Mesendoderm (in vitro differentiated cells): Measurements from ENCODE around the gene IP6K2.
A peak's percentile ranks its signal among the peaks of the same experiment; 100 is the strongest.

Experiments used
- DNase-seq: peaks from one replicate; pipeline ENCODE4 v3.0.0; 2013
- H2AK5ac ChIP-seq: 2 replicates; pipeline ENCODE4 v1.6.1; 2013; ENCODE audit warnings: low read length, inconsistent platforms
- H2BK120ac ChIP-seq: 2 replicates; pipeline ENCODE4 v1.6.1; 2013; ENCODE audit warnings: low read depth, mild to moderate bottlenecking, low read length, moderate library complexity, mixed read lengths
- H2BK15ac ChIP-seq: replicated peaks from 2 replicates; pipeline ENCODE4 v1.6.1; 2013; ENCODE audit warnings: low read depth, mild to moderate bottlenecking, moderate library complexity
- H2BK5ac ChIP-seq: 2 replicates; pipeline ENCODE4 v1.6.1; 2013; ENCODE audit warnings: low read length, inconsistent platforms
- H3K18ac ChIP-seq: 2 replicates; pipeline ENCODE4 v1.6.1; 2013; ENCODE audit warnings: mild to moderate bottlenecking, low read length, mixed read lengths
- H3K23ac ChIP-seq: one replicate; pipeline ENCODE4 v1.6.1; 2013; ENCODE audit warnings: low read length
- H3K27ac ChIP-seq: 2 replicates; pipeline ENCODE4 v1.5.1; 2013; ENCODE audit warnings: low read depth, mild to moderate bottlenecking, inconsistent platforms, low read length, moderate library complexity
- H3K27me3 ChIP-seq: 2 replicates; pipeline ENCODE4 v1.6.1; 2013; ENCODE audit warnings: low read length, control low read depth, mild to moderate bottlenecking, inconsistent platforms; ENCODE audit not compliant: insufficient read depth, poor library complexity
- H3K36me3 ChIP-seq: 2 replicates; pipeline ENCODE4 v1.6.1; 2013; ENCODE audit warnings: low read length, inconsistent platforms; ENCODE audit not compliant: control insufficient read depth, insufficient read depth
- H3K4ac ChIP-seq: one replicate; pipeline ENCODE4 v1.6.1; 2013; ENCODE audit warnings: low read depth, mild to moderate bottlenecking, low read length, moderate library complexity
- H3K4me1 ChIP-seq: 2 replicates; pipeline ENCODE4 v1.6.1; 2013; ENCODE audit warnings: low read depth, low read length, inconsistent platforms; ENCODE audit not compliant: control insufficient read depth
- H3K4me2 ChIP-seq: 2 replicates; pipeline ENCODE4 v1.6.1; 2013; ENCODE audit warnings: low read length
- H3K4me3 ChIP-seq: 2 replicates; pipeline ENCODE4 v1.5.1; 2013; ENCODE audit warnings: mild to moderate bottlenecking, low read length
- H3K56ac ChIP-seq: one replicate; pipeline ENCODE4 v1.6.1; 2013; ENCODE audit warnings: low read length
- H3K79me1 ChIP-seq: 2 replicates; pipeline ENCODE4 v1.6.1; 2013; ENCODE audit warnings: low read length, inconsistent platforms
- H3K79me2 ChIP-seq: 2 replicates; pipeline ENCODE4 v1.6.1; 2013; ENCODE audit warnings: mild to moderate bottlenecking, low read length; ENCODE audit not compliant: control insufficient read depth, insufficient read depth
- H3K9ac ChIP-seq: 2 replicates; pipeline ENCODE4 v1.6.1; 2013; ENCODE audit warnings: low read length, inconsistent platforms
- H4K5ac ChIP-seq: one replicate; pipeline ENCODE4 v1.6.1; 2013; ENCODE audit warnings: low read length
- H4K8ac ChIP-seq: one replicate; pipeline ENCODE4 v1.6.1; 2013; ENCODE audit warnings: low read depth, mild to moderate bottlenecking, control low read depth, low read length, moderate library complexity
- WGBS: extraction: QIAGEN DNeasy Blood & Tissue Kit; methylation state at CpG from one replicate; pipeline ENCODE4 v1.1.7; 2013; ENCODE audit warnings: low lambda C conversion rate, missing lambda C conversion rate; ENCODE audit not compliant: insufficient coverage; ENCODE audit errors: extremely low coverage; 5-methylcytosine and 5-hydroxymethylcytosine counted together

Gene IP6K2

GRCh38 chr3:48688032-48688736 is 28.8 kb downstream of the IP6K2 start:
- Histone ChIP-seq H2BK120ac (no peak overlapping the region), H2BK5ac (no peak overlapping the region), H3K4me3 (no peak overlapping the region), H3K27ac (no peak overlapping the region), H3K27me3 (no peaks in the 10 kb centered on the region), H3K4me1 (peaks cover 2% of the 10 kb centered on the region), H2BK15ac (no peak overlapping the region), H3K4me2 (no peak overlapping the region), H3K79me1 (peaks cover 14% of the 10 kb centered on the region), H3K56ac (no peak overlapping the region), H3K4ac (no peak overlapping the region), H3K79me2 (peaks cover 2% of the 10 kb centered on the region), H3K18ac (no peak overlapping the region), H4K5ac (no peak overlapping the region), H3K36me3 (peaks cover 23% of the 10 kb centered on the region), H4K8ac (no peak overlapping the region), H3K9ac (no peak overlapping the region), H3K23ac (no peak overlapping the region), H2AK5ac (no peak overlapping the region)
- no peak for DNase-seq
- WGBS: no CpG with 5 or more reads among the region's 18 CpGs

GRCh38 chr3:48687220-48687678 is 29.8 kb downstream of the IP6K2 start:
- DNase-seq: no peak
- Histone ChIP-seq H3K79me1 (peaks cover 13% of the 10 kb centered on the region), H3K36me3 (peaks cover 17% of the 10 kb centered on the region), H3K56ac (no peak overlapping the region), H4K8ac (no peak overlapping the region), H3K4me1 (peaks cover 2% of the 10 kb centered on the region), H3K27ac (no peak overlapping the region), H3K23ac (no peak overlapping the region), H3K18ac (no peak overlapping the region), H3K4me2 (no peak overlapping the region), H2BK15ac (no peak overlapping the region), H2BK5ac (no peak overlapping the region), H3K4ac (no peak overlapping the region), H4K5ac (no peak overlapping the region), H3K79me2 (peaks cover 2% of the 10 kb centered on the region), H2AK5ac (no peak overlapping the region), H3K9ac (no peak overlapping the region), H2BK120ac (no peak overlapping the region), H3K4me3 (no peak overlapping the region), H3K27me3 (no peaks in the 10 kb centered on the region)
- WGBS: no CpG with 5 or more reads among the region's 3 CpGs

DNA sequence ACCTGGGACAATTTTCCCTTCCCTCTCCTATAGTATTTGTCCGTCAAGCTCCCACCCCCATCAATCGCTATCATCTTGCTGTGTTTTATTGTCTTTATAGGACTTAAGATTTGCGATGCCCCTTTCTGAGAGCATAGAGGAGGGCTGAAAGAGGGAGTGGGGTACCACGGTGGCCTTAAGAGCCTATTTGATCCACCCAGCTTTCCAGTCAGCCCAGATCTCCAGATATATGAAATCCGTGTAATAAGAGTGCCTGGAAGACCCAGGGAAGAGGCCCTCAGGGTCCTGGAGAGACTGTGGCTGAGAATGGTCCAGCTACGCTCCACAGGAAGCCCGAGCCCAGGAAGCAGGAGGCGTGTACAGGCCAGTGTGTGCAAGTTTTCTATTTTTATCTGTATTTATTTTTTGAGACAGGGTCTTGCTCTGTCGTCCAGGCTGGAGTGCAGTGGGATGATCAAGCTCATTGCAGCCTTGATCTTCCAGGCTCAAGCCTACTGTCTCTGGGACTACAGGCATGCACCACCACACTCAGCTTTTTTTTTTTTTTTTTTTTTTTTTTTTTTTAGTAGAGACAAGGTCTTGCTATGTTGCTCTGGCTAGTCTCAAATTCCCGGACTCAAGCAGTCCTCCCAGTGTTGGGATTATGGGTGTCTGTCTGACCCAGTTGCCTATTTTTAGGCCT is 30.3 kb downstream of the IP6K2 start:
- Histone ChIP-seq H3K4me2 (no peak overlapping the region), H3K56ac (peak overlapping the region; percentile 17), H2BK15ac (no peak overlapping the region), H3K4ac (no peak overlapping the region), H3K27ac (no peak overlapping the region), H3K9ac (no peak overlapping the region), H2BK5ac (no peak overlapping the region), H4K8ac (no peak overlapping the region), H3K23ac (no peak overlapping the region), H3K79me2 (peaks cover 2% of the 10 kb centered on the region), H4K5ac (no peak overlapping the region), H3K18ac (no peak overlapping the region), H3K27me3 (no peaks in the 10 kb centered on the region), H2BK120ac (no peak overlapping the region), H2AK5ac (no peak overlapping the region), H3K79me1 (peaks cover 13% of the 10 kb centered on the region), H3K4me1 (peaks cover 2% of the 10 kb centered on the region), H3K36me3 (peaks cover 18% of the 10 kb centered on the region), H3K4me3 (no peak overlapping the region)
- no CpG with 5 or more reads among the region's 10 CpGs for WGBS
- DNase-seq: no peak

DNA sequence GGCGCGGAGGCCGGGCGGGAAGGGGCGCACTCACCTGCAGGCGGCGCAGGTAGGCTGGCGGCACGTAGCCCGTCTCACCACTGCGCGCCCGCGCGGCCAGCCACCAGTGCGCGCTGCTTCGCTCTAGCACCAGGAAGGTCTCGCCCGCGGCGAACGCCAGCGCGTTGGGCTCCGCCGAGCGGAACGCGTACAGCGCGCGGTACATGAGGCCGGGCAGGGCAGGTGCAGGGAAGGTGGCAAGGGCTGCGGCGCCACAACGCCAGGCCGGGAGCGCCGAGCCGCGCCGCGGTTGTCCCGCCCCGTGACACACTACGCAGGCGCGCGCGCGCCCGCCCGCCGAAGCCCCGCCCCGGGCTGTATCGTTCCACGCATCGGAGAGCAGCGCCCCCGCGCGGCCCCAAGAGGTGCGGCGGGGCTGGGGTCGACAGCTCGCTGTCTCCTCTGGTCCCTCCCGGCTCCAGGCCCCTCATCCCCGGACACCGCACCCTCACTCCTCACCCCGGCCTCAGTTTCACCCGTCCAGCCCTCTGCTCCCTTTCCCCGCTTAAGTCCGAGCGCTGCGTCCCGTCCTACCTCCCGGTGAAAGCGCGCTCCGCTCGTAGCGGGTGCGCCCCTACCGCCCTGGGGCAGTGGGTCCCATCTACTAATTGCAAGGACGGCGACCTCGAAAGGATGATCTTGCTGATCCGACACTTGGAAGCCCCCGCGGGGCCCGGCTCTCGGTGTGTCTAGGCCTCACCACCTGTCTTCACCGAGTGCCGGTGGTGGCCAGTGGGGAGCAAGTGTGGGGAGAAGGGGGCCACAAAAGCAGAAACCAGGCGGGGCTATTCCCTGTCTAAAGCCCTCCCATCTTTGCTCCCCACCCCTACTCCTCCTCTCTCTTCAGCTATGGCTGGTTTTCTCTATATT is 31.2 kb downstream of the IP6K2 start, which contains the start of gene NCKIPSD:
TSS of gene NCKIPSD (minus strand) at position 313 of the 909 bp plus-strand sequence. CDS start at position 205, 108 bp downstream.
- DNase-seq: peak; percentile 91
- H2BK15ac ChIP-seq: no peak within 1 kb of the TSS
- H3K23ac ChIP-seq: no peak within 1 kb of the TSS
- peak within 1 kb of the TSS; percentile 97 for H3K9ac ChIP-seq
- H3K18ac ChIP-seq: no peak within 1 kb of the TSS
- no peak within 1 kb of the TSS for H2BK120ac ChIP-seq
- H3K56ac ChIP-seq: peak within 1 kb of the TSS; percentile 100
- no peak within 1 kb of the TSS for H4K8ac ChIP-seq
- peak within 1 kb of the TSS; percentile 94 for H2BK5ac ChIP-seq
- H3K4me2 ChIP-seq: peak within 1 kb of the TSS; percentile 99
- H2AK5ac ChIP-seq: no peak within 1 kb of the TSS
- peak within 1 kb of the TSS; percentile 26 for H3K27ac ChIP-seq
- H3K79me2 ChIP-seq: peaks cover 2% of the 10 kb centered on the region
- peaks cover 16% of the 10 kb centered on the region for H3K36me3 ChIP-seq
- peaks cover 2% of the 10 kb centered on the region for H3K4me1 ChIP-seq
- peaks cover 13% of the 10 kb centered on the region for H3K79me1 ChIP-seq
- no CpG with 5 or more reads among the region's 97 CpGs for WGBS
- no peaks in the 10 kb centered on the region for H3K27me3 ChIP-seq
- H3K4ac ChIP-seq: no peak within 1 kb of the TSS
- H3K4me3 ChIP-seq: peak within 1 kb of the TSS; percentile 96
- no peak within 1 kb of the TSS for H4K5ac ChIP-seq

GRCh38 chr3:48685293-48685602 is 31.8 kb downstream of the IP6K2 start:
- H4K5ac ChIP-seq: no peak overlapping the region
- H3K36me3 ChIP-seq: peaks cover 15% of the 10 kb centered on the region
- H3K9ac ChIP-seq: peak overlapping the region; percentile 97
- H2AK5ac ChIP-seq: no peak overlapping the region
- no peak overlapping the region for H3K4ac ChIP-seq
- no peak overlapping the region for H3K18ac ChIP-seq
- peak overlapping the region; percentile 43 for H3K4me2 ChIP-seq
- H2BK15ac ChIP-seq: no peak overlapping the region
- no peak overlapping the region for H2BK5ac ChIP-seq
- H3K4me1 ChIP-seq: peaks cover 2% of the 10 kb centered on the region
- peak overlapping the region; percentile 96 for H3K4me3 ChIP-seq
- H3K23ac ChIP-seq: no peak overlapping the region
- H3K79me1 ChIP-seq: peaks cover 13% of the 10 kb centered on the region
- H3K27me3 ChIP-seq: no peaks in the 10 kb centered on the region
- H2BK120ac ChIP-seq: no peak overlapping the region
- no CpG with 5 or more reads among the region's 13 CpGs for WGBS
- H4K8ac ChIP-seq: no peak overlapping the region
- no peak overlapping the region for H3K27ac ChIP-seq
- H3K56ac ChIP-seq: peak overlapping the region; percentile 100
- no peak for DNase-seq
- H3K79me2 ChIP-seq: peaks cover 2% of the 10 kb centered on the region
